Activated naive CD4-positive, alpha-beta T cell treated with anti-CD3 and anti-CD28 coated beads, Interleukin-2, amount 50 U/mL, for 24 hours (primary cell): ENCODE measurements around the gene GLIS1.

ENCODE experiments used
- H3K27ac Mint-ChIP-seq: one replicate; pipeline ENCODE4 v1.8.0; 2021; ENCODE audit warnings: mild to moderate bottlenecking, mixed read lengths
- H3K27me3 Mint-ChIP-seq: one replicate; pipeline ENCODE4 v1.8.0; 2021; ENCODE audit warnings: mixed read lengths
- H3K36me3 Mint-ChIP-seq: one replicate; pipeline ENCODE4 v1.8.0; 2021; ENCODE audit warnings: mixed read lengths
- H3K4me1 Mint-ChIP-seq: one replicate; pipeline ENCODE4 v1.8.0; 2021; ENCODE audit warnings: mixed read lengths
- H3K4me3 Mint-ChIP-seq: one replicate; pipeline ENCODE4 v1.8.0; 2021; ENCODE audit warnings: mild to moderate bottlenecking, mixed read lengths
- H3K9me3 Mint-ChIP-seq: one replicate; pipeline ENCODE4 v1.8.0; 2021; ENCODE audit warnings: mixed read lengths

GLIS1 gene

DNA sequence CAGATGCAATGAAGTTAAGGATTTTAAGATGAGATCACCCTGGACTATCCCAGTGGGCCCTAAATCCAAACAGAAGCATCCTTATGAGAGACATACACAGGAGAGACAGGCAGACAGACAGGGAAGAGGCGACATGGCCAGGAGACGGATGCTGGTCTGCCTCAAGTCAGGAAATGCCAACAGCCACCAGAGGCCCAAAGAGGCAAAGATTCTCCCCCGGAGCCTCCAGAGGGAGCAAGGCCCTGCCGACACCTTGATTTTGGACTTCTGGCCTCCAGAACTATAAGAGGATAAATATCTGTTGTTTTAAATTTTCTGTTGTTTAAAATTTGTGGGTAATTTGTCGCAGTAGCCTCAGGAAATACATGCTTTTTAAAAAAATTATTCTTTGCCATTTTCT lies 116.4 kb downstream of the GLIS1 start:
- H3K9me3 Mint-ChIP-seq, result no peaks in the 10 kb centered on the region
- H3K27me3 Mint-ChIP-seq, result no peaks in the 10 kb centered on the region
- H3K36me3 Mint-ChIP-seq, result no peaks in the 10 kb centered on the region
- no peaks in the 10 kb centered on the region for H3K4me1 Mint-ChIP-seq
- no peak overlapping the region for H3K27ac Mint-ChIP-seq
- H3K4me3 Mint-ChIP-seq, result no peak overlapping the region

DNA sequence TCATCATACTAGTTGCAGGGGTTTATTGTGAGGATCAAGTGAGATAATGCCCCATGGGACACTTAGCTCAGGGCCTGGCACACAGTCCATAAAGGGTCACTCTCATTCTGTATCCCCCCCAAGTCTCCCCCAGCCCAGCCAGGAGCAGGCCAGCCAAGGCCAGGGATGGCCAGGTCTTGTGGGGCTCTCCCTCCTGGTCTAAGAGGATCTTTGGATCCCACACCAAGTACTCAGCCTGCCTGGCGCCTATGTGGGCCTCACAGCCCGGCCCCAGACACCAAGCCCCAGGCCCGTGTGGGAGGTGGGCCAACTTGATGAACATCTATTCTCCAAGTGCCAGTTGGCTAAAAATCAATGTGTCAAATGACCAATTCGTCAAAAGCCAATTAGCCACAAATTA lies 117.8 kb downstream of the GLIS1 start:
- no peaks in the 10 kb centered on the region for H3K4me1 Mint-ChIP-seq
- no peaks in the 10 kb centered on the region for H3K27me3 Mint-ChIP-seq
- H3K4me3 Mint-ChIP-seq, result no peak overlapping the region
- H3K36me3 Mint-ChIP-seq, result no peaks in the 10 kb centered on the region
- H3K27ac Mint-ChIP-seq, result no peak overlapping the region
- H3K9me3 Mint-ChIP-seq, result no peaks in the 10 kb centered on the region

DNA sequence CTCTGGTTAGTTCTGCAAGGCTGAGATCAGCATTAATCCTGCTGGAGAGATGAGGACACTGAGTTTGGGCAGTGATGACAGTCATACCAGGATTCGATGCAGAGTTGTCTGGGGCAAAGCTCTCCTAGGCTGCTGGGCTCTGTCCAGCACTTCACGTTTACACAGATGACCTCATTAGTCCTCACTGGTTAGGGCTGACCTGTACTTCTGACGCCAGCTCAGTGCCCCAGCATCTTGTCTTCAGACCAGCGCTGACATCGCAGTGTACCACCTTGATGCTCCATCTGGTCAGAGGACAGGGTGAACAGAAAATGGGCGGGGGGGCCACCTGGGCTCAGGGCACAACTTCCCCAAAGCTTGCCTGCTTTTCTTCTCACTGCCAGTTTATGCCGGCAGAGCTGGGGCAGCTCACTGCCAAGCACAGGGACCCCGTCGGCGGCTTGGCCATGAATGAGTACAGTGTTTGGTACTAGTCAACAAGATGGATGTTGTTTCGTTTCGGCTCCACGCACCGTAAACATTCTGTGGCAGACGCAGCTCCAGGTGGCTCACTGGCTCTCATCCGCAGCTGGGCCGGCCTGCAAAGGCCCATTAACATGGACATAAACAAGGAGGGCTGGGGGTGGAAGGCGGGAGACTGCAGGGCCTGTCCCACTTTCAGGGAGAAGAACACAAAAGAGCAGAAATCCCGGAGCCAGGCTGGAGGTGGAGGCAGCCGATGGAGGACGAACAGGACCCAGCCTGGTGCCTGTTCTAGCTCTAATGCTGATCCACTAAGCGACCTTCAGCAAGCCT lies 118.7 kb downstream of the GLIS1 start:
- H3K4me3 Mint-ChIP-seq, result no peak overlapping the region
- H3K4me1 Mint-ChIP-seq, result no peaks in the 10 kb centered on the region
- H3K36me3 Mint-ChIP-seq, result no peaks in the 10 kb centered on the region
- no peak overlapping the region for H3K27ac Mint-ChIP-seq
- no peaks in the 10 kb centered on the region for H3K27me3 Mint-ChIP-seq
- no peaks in the 10 kb centered on the region for H3K9me3 Mint-ChIP-seq

DNA sequence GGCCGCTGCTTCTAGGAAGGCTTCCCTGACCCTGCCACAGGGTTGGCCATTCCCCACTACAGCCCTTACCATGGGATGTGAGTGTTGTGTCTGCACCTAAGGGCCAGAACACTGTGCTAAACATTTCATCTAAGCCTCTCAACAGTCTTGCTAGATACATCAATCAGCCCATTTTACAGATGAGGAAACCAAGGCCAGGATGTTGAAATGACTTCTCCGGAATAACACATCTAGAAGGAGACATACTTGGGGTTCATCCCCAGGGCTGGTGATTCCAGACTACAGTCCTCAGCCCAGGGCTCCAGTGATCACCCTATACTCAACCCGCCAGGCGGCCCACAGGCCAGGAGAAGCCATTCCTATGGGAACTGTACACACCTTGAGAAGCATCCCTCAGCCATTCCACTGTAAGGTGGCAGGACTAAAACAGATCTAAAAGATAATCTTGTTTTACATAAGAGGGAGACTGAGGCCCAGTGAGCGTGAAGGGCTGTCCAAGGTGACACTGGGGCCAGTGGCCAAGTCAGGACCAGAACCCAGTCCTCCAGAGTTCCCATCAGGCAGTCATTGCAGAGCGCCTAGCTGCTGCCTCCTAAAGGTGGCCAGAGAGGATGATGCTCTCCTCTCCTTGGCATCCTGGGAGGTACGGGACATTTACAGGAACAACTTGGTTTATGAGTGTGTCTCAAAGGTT lies 119.5 kb downstream of the GLIS1 start:
- no peaks in the 10 kb centered on the region for H3K36me3 Mint-ChIP-seq
- H3K9me3 Mint-ChIP-seq, result no peaks in the 10 kb centered on the region

DNA sequence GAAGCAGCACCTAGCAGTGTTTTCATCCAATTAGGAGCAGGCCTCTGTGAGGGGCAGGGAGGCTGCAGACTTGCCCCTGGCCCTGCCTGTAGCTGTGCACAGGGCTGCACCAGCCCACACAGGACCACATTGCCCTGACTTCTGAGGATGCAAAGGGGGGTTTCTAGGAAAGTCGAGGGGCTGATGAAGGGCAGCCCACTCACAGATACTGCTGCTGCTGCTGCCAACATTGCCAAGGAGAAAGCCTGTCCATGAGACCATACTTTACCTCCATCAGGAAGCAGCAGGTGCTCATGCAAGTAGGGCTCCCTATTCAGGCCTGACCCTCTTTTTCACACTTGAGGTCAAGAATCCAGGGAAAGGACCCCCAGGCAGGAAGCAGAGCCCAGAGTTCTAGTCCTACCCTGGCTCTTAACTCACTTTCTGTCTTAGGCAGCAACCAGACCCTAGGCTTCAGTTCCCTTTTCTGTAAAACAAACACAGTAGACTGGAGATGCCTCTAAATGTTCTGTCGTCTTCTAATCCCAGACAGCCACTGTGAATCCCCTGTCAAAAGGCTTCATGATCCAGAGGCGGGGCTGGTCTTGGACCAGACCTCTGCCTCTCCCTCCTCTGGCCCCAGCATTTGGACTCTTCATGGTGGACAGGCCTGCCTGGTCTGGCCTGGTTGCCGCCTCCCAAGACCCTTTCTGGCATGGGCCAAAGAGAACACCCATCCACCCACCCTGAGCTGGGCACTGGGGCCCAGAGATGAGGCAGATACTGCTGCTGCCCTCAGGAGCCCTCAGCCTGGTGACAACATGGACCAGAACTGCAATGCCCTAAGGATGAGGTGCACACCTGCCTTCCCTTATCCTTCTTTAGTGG lies 120.2 kb downstream of the GLIS1 start:
- Mint-ChIP-seq H3K36me3 (no peaks in the 10 kb centered on the region), H3K4me3 (no peak overlapping the region), H3K27ac (no peak overlapping the region), H3K27me3 (no peaks in the 10 kb centered on the region), H3K4me1 (no peaks in the 10 kb centered on the region), H3K9me3 (no peaks in the 10 kb centered on the region)

More for the DNA sequence above, 119.5 kb downstream of the GLIS1 start:
- H3K4me1 Mint-ChIP-seq, result no peaks in the 10 kb centered on the region
- no peak overlapping the region for H3K4me3 Mint-ChIP-seq
- no peak overlapping the region for H3K27ac Mint-ChIP-seq
- H3K27me3 Mint-ChIP-seq, result no peaks in the 10 kb centered on the region

DNA sequence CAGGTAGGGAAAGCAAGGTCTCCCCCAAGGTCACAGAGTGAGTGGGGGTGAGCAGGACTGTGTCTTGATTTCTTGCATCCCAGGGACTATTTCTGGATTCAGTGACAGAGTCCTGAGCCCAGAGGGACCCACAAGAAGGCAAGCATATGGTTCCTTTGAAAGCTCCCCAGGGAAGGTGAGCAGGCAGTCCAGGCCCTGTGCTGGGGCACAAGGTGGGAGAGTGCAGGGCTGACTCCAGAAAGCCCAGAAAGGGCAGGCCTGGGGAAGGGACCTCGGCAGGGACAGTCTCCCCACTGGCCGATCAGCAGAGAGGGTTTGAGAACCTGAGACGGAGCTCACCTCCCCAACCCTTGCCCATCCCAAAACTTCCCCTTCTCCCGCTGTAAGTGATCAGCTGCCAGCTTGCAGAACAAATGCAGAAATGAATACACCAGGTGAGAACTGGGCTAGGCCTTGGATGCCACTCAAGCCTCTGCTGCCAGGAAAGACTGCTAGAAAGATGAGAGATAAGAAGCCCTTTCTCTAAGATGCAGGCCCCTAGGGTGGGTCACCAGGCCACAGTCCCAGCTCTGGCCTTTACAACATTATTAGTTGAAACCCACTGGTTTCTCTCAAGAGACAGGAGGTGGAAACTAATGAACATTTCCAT lies 121.0 kb downstream of the GLIS1 start:
- H3K27me3 Mint-ChIP-seq, result no peaks in the 10 kb centered on the region
- H3K4me3 Mint-ChIP-seq, result no peak overlapping the region
- H3K4me1 Mint-ChIP-seq, result no peaks in the 10 kb centered on the region
- H3K36me3 Mint-ChIP-seq, result no peaks in the 10 kb centered on the region
- H3K27ac Mint-ChIP-seq, result no peak overlapping the region
- H3K9me3 Mint-ChIP-seq, result no peaks in the 10 kb centered on the region

DNA sequence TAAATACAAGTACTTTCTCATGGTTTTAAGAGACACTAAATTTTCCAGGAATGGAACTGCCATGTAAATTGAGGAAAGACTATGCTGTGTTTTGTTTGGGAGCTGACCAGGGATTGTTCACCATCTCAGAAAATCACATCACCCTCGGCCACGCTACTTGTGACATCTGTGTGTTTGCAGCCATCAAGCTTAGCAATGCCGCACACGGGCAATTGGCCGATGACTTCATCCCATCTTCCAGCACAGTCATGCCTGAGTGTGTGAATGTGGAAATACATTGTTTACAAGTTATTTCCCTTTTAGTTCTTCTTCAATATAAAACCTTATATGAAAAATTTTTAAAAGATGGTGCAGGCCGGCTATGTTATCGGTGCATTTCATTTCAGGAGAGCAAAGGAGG lies 121.6 kb downstream of the GLIS1 start:
- Mint-ChIP-seq H3K27ac (no peak overlapping the region), H3K4me1 (no peaks in the 10 kb centered on the region), H3K27me3 (no peaks in the 10 kb centered on the region), H3K4me3 (no peak overlapping the region), H3K36me3 (no peaks in the 10 kb centered on the region), H3K9me3 (no peaks in the 10 kb centered on the region)

DNA sequence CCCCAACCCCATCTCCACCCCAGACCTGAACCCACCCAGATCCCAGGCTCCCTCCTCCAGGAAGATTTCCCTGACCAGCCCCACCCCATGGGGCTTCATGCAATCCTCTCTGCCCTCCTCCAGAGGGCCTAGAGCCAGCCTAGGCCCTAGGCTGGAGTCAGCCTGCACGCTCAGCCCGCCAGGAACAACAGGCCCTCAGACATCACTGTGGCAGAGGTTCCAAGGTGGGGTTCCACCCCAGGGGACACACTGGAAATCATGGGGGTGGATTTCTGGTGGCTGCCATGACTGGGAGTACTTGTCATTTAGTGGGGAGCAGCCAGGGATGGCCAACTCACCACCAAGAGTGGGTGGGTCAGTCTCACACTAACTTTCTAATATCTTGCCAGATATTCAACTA lies 122.0 kb downstream of the GLIS1 start:
- H3K9me3 Mint-ChIP-seq, result no peaks in the 10 kb centered on the region
- H3K4me3 Mint-ChIP-seq, result no peak overlapping the region
- no peak overlapping the region for H3K27ac Mint-ChIP-seq
- no peaks in the 10 kb centered on the region for H3K4me1 Mint-ChIP-seq
- H3K27me3 Mint-ChIP-seq, result no peaks in the 10 kb centered on the region
- H3K36me3 Mint-ChIP-seq, result no peaks in the 10 kb centered on the region

DNA sequence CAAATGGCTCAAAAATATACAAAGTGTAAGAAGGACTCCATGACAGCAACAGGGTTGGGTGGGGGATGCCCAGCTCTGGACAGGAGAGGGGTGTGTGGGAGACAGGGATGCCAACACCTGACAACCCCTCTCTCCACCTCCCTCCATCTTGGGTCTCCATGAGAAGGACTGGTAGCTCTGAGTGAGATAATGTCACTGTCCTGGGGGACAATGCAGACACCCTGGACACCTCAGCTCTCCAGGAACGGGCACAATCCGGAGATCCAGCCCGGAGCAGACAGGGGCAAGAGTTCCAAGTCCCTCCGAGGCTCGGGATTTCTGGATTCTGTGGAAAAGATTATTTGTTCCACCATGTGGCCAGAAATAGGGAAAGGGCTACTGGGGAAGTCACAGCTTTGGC lies 122.5 kb downstream of the GLIS1 start:
- no peaks in the 10 kb centered on the region for H3K4me1 Mint-ChIP-seq
- H3K9me3 Mint-ChIP-seq, result no peaks in the 10 kb centered on the region
- no peak overlapping the region for H3K4me3 Mint-ChIP-seq
- H3K36me3 Mint-ChIP-seq, result no peaks in the 10 kb centered on the region
- no peaks in the 10 kb centered on the region for H3K27me3 Mint-ChIP-seq
- H3K27ac Mint-ChIP-seq, result no peak overlapping the region

DNA sequence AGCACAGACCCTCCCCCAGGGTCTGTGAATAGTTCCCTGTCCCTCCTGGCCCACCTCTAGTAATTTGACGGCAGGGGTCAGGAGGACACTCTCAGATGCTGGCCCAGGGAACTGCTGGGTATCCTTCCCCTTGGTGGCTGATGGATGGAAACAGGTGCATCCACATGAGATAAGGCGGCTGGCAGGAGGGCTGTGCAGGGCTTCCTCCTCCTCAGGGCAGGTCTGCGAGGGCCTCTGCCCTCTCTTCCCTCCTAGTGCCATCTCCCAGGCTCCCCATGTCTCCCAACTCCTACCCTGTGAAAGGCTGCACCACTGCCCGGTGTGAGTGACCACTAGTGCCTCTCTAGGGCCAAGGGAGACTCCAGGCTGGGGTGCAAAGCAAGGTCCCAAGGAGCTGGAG lies 123.9 kb downstream of the GLIS1 start:
- no peak overlapping the region for H3K4me3 Mint-ChIP-seq

DNA sequence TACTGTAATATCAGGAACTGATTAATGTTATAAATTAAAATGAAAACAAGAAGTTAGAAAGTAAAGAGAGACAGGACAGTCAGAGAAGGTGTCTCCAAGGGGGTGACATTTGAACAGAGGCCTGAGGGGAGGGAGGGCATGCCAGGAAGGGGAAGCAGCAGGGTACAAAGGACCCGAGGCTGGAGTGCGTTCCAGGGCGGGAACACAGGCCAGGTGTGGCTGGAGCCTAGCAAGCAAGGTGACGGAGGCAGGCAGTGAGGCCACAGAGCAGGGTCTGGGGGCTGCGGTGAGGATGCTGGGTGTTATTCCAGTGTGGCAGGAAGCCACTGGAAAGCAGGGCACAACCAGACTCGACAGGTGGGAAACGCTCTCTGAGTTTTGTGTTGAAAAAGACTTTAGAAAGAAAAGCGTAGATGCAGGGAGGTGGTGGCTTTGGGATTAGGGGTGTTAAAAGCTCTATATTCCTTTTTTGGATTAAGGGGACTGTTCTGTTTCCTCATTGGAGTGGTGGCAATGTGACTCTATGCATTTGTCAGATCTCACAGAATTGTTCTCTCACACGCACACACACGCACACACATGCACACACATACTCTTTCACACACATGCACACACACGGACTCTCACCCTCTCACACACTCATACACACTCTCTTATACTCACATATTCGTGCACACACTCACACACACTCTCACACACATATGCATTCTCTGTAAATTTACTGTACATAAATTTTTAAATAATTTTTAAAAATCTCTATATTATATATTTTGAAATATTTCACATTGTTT lies 124.5 kb downstream of the GLIS1 start:
- Mint-ChIP-seq H3K4me1 (no peaks in the 10 kb centered on the region), H3K9me3 (peaks cover 8% of the 10 kb centered on the region), H3K27ac (no peak overlapping the region), H3K4me3 (no peak overlapping the region), H3K27me3 (no peaks in the 10 kb centered on the region), H3K36me3 (peaks cover 4% of the 10 kb centered on the region)

More for the DNA sequence above, 123.9 kb downstream of the GLIS1 start:
- Mint-ChIP-seq H3K9me3 (peaks cover 5% of the 10 kb centered on the region), H3K36me3 (peaks cover 4% of the 10 kb centered on the region), H3K27ac (no peak overlapping the region), H3K4me1 (no peaks in the 10 kb centered on the region), H3K27me3 (no peaks in the 10 kb centered on the region)

DNA sequence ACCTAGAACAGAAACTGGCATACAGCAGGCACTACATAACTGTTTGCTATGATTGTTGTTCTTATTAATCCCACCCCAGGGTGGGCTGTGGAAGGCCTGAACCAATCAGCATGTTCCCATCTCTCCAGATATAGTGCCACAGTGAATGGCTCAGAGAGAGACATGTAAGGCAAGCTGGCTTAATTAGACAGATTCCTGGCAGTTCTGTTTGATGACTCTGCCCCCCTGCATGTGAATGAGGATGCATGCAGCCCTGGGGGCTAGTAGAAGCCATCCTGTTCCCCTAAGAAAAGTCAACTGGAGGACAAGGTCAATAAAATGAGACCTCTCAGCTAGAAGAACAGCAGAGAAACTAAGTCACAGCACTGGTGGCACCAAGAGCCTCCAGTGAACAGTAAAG lies 130.3 kb downstream of the GLIS1 start:
- no peak overlapping the region for H3K27ac Mint-ChIP-seq
- no peak overlapping the region for H3K4me3 Mint-ChIP-seq
- peaks cover 4% of the 10 kb centered on the region for H3K36me3 Mint-ChIP-seq
- no peaks in the 10 kb centered on the region for H3K27me3 Mint-ChIP-seq
- no peaks in the 10 kb centered on the region for H3K4me1 Mint-ChIP-seq
- H3K9me3 Mint-ChIP-seq, result peaks cover 10% of the 10 kb centered on the region

DNA sequence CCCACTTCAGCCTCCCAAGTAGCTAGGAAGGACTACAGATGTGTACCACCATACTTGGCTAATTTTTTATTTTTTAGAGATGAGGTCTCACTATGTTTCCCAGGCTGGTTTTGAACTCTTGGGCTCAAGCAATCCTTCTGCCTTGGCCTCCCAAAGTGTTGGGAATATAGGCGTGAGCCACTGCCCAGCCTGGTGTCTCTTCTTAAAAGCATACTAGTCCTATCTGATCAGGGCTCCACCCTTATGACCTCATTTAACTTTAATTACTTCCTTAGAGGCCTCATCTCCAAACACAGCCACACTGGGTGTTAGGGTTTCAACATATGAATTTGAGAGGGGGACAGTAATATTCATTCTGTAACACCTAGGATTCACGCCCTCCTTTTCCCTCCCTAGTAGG lies 130.9 kb downstream of the GLIS1 start:
- no peak overlapping the region for H3K27ac Mint-ChIP-seq
- no peak overlapping the region for H3K4me3 Mint-ChIP-seq
- H3K27me3 Mint-ChIP-seq, result no peaks in the 10 kb centered on the region
- peaks cover 10% of the 10 kb centered on the region for H3K9me3 Mint-ChIP-seq
- H3K4me1 Mint-ChIP-seq, result no peaks in the 10 kb centered on the region
- H3K36me3 Mint-ChIP-seq, result peaks cover 4% of the 10 kb centered on the region

DNA sequence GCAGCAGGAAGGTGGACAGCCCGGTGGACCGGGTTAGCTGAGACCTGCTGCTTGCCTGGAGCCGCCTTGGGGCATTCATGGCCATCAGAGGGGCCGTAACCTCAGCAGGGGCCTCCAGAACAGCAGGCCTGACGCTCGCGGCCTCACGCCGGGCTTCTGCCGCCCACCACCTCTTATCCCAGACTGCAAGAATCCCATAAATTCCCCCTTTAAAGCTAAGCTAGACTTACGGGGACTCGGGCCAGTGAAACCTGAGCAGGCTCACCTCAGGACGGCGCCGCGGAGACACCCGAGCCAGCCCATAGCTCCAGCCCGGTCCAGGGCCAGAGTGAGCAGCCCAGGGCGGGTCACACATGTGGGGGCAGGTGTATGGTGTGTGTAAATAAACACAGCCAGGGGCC lies 132.3 kb downstream of the GLIS1 start:
- H3K27ac Mint-ChIP-seq, result no peak overlapping the region
- peaks cover 10% of the 10 kb centered on the region for H3K9me3 Mint-ChIP-seq
- H3K4me1 Mint-ChIP-seq, result no peaks in the 10 kb centered on the region
- no peaks in the 10 kb centered on the region for H3K27me3 Mint-ChIP-seq
- H3K4me3 Mint-ChIP-seq, result no peak overlapping the region
- peaks cover 4% of the 10 kb centered on the region for H3K36me3 Mint-ChIP-seq

DNA sequence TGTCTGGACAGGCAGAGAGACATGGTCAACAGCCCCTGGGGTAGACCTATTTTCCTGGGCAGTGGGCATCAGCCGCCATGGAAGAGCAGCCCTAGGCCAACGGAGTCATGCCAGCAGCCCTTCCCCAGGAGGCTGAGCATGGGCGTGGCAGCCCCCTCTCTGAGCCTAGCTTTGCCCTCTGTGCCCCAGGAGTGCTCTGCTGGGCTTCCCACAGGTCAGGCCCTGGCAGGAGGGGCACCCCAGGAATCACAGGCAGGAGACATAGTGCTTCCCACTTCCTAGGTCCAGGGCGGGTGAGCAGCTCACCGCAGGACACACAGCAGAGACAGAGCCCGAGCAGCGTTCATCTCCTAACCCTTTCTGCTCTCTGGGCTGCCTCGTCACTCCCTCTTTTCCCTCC lies 132.8 kb downstream of the GLIS1 start:
- H3K4me3 Mint-ChIP-seq, result no peak overlapping the region

More for the DNA sequence above, 132.8 kb downstream of the GLIS1 start:
- Mint-ChIP-seq H3K4me1 (no peaks in the 10 kb centered on the region), H3K36me3 (peaks cover 4% of the 10 kb centered on the region), H3K27ac (no peak overlapping the region), H3K9me3 (peaks cover 10% of the 10 kb centered on the region), H3K27me3 (no peaks in the 10 kb centered on the region)
